ENCODE data around the gene ELK4. TPM values are rescaled to one million over a fixed set of nuclear protein-coding genes. Genes with fewer than 3 reads are reported as not detected.

The ELK4 gene
- total and polyA plus RNA-seq, 11 donors, result 5.0 to 54.9 (median 35.7) TPM

DNA sequence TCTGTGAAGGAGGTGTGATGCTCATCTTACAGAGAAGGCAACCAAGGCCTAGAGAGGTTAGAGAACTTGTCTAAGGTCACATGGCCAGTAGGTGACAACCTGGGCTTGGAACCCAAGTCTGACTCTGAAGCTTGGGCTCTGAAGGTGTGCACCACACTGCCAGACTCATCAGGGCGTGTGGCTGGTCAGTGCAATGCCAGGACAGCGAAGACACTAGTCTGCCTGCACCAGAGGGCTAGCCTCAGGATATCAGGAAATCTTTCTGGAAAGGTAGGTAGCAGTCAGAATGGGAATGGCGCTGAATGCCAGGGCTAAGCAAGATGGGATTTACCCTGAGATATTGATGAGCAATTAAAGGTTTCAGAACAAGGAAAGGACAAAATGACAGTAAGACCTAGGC lies 34.9 kb downstream of the ELK4 start:
- Histone ChIP-seq H3K27ac (no peak overlapping the region), H3K36me3 (peaks cover 0 to 16% (median 0%) of the 10 kb centered on the region in 9 donors), H3K4me3 (no peak overlapping the region), H3K4me1 (peaks cover 3 to 63% (median 36%) of the 10 kb centered on the region in 12 donors), H3K27me3 (no peaks in the 10 kb centered on the region), H3K9me3 (no peaks in the 10 kb centered on the region)
- intact Hi-C loops (cut with DNase I), result loop anchor here in 4 of 10 donors (5.0 to 10.0 kb wide), 4 partner anchors 35 to 508 kb away; partner anchors contain the start of gene ELK4 (in 1 of the 4)
- DNase-seq (no peak), ATAC-seq (no peak)
- 93 to 100% (median 99%) methylated on average over 3 of the region's 3 CpGs for WGBS, 4 donors
- TF ChIP-seq, protein P1, sequence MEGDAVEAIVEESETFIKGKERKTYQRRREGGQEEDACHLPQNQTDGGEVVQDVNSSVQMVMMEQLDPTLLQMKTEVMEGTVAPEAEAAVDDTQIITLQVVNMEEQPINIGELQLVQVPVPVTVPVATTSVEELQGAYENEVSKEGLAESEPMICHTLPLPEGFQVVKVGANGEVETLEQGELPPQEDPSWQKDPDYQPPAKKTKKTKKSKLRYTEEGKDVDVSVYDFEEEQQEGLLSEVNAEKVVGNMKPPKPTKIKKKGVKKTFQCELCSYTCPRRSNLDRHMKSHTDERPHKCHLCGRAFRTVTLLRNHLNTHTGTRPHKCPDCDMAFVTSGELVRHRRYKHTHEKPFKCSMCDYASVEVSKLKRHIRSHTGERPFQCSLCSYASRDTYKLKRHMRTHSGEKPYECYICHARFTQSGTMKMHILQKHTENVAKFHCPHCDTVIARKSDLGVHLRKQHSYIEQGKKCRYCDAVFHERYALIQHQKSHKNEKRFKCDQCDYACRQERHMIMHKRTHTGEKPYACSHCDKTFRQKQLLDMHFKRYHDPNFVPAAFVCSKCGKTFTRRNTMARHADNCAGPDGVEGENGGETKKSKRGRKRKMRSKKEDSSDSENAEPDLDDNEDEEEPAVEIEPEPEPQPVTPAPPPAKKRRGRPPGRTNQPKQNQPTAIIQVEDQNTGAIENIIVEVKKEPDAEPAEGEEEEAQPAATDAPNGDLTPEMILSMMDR (IDR thresholded peaks at IDR 0.05), result no peak
- TF ChIP-seq POLR2A (IDR thresholded peaks at IDR 0.05), result no peak

DNA sequence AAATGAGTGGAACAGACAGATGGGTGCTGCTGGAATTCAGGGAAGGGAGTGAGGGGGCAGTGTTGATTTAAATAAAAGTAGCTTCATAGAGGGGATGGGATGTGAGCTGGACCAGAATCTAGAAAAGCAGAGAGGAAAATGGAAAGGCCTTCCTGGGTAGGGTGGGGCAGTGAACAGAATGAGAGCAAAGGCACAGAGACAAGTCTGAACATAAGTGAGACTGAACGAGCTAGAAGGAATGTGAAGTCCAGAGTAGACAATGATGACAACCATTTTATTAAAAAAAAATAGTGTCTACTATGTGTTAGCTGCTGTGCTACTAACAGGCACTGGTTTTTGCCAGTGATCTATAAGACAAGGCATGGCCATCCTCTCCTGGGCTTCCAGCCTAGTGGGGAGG lies 36.0 kb downstream of the ELK4 start:
- peaks cover 3 to 61% (median 40%) of the 10 kb centered on the region in 12 donors for H3K4me1 ChIP-seq
- H3K4me3 ChIP-seq, result no peak overlapping the region
- H3K27me3 ChIP-seq, result no peaks in the 10 kb centered on the region
- DNase-seq, result no peak
- TF ChIP-seq, protein P1 (IDR thresholded peaks at IDR 0.05), result no peak
- no peak for TF ChIP-seq POLR2A (IDR thresholded peaks at IDR 0.05)
- no peak overlapping the region for H3K27ac ChIP-seq
- no peak for ATAC-seq
- H3K36me3 ChIP-seq, result peaks cover 0 to 13% (median 0%) of the 10 kb centered on the region in 9 donors
- 88 to 94% (median 90%) methylated on average over 1 of the region's 1 CpG for WGBS, 4 donors
- intact Hi-C loops (cut with DNase I), result loop anchor here in 4 of 10 donors (5.0 to 10.0 kb wide), 4 partner anchors 36 to 509 kb away; partner anchors contain the start of gene ELK4 (in 1 of the 4)
- no peaks in the 10 kb centered on the region for H3K9me3 ChIP-seq

DNA sequence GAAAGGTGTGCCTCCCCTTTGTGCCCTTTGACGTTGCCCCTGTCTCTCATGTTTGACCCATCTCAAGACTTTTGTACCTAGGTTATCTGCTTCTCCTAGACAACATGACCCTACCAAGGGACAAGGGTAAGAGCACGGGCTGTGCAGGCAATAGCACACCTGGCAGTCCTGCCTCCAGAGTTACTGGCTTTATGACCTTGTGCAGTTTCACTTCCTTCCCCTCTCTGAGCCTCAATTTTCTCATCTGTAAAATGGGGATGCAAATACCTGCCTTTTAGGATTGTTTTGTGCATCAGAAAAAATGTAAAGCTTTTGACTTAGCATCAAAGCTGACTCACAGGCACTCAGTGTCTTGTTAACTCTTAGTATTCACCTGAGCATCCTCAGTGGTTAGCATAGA lies 36.4 kb downstream of the ELK4 start:
- H3K27ac ChIP-seq, result no peak overlapping the region
- DNase-seq, result no peak
- no peak for TF ChIP-seq POLR2A (IDR thresholded peaks at IDR 0.05)
- TF ChIP-seq, protein P1 (IDR thresholded peaks at IDR 0.05), result no peak
- H3K27me3 ChIP-seq, result no peaks in the 10 kb centered on the region
- intact Hi-C loops (cut with DNase I), result loop anchor here in 4 of 10 donors (5.0 to 10.0 kb wide), 4 partner anchors 37 to 509 kb away; partner anchors contain the start of gene ELK4 (in 1 of the 4)
- ATAC-seq, result no peak
- WGBS, 4 donors, result 69 to 92% (median 78%) methylated on average over 2 of the region's 2 CpGs
- no peaks in the 10 kb centered on the region for H3K9me3 ChIP-seq
- H3K4me1 ChIP-seq, result peaks cover 3 to 57% (median 39%) of the 10 kb centered on the region in 12 donors
- peaks cover 0 to 8% (median 0%) of the 10 kb centered on the region in 9 donors for H3K36me3 ChIP-seq
- no peak overlapping the region for H3K4me3 ChIP-seq

DNA sequence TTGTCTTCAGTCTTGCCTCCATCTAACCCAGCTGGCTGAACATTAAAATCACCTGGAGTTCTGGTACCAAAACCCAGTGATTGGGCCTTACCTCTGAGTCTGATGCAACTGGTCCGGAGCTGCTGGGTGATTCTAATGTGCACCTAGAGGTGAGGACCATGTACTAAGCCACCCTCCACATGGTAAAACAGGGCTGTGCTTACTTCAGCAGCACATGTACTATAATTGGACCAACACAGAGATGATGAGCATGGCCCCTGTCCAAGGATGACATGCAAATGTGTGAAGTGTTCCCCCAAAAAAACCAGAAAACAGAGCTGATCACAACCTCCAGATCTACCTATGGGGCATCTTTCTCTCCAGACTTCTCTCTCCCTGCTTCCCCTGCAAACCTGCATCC lies 37.0 kb downstream of the ELK4 start:
- no peak for TF ChIP-seq POLR2A (IDR thresholded peaks at IDR 0.05)
- TF ChIP-seq, protein P1 (IDR thresholded peaks at IDR 0.05), result no peak
- H3K4me1 ChIP-seq, result peaks cover 3 to 51% (median 33%) of the 10 kb centered on the region in 12 donors
- DNase-seq, result no peak
- H3K27ac ChIP-seq, result no peak overlapping the region
- no peak for ATAC-seq
- H3K4me3 ChIP-seq, result no peak overlapping the region
- peaks cover 0 to 4% (median 0%) of the 10 kb centered on the region in 9 donors for H3K36me3 ChIP-seq
- WGBS, 4 donors, result 92 to 100% (median 96%) methylated on average over 1 of the region's 1 CpG
- no peaks in the 10 kb centered on the region for H3K9me3 ChIP-seq
- intact Hi-C loops (cut with DNase I), result loop anchor here in 8 of 10 donors (5.0 to 10.0 kb wide), 8 partner anchors 37 to 510 kb away; partner anchors contain the start of gene ELK4 (in 3 of the 8)
- no peaks in the 10 kb centered on the region for H3K27me3 ChIP-seq

All from heart left ventricle (tissue), 16 donors.